Measurements from ENCODE around the gene NAA38.

NAA38 gene

GRCh38 chr17:7857713-7858521 lies 558 bp upstream of the NAA38 start, which contains the start of gene CYB5D1:
Gene CYB5D1 (plus strand): TSS chr17:7858003. CDS start chr17:7858135, 132 bp downstream.
- Histone ChIP-seq H3K27ac (ENCODE audit: low read depth, low read length, severe bottlenecking) (peak within 1 kb of the TSS; percentile 97), H3K4me3 (ENCODE audit: extremely low read depth, insufficient read depth, low read length, poor library complexity, severe bottlenecking) (peak within 1 kb of the TSS; percentile 68), H3K4me1 (ENCODE audit: control insufficient read depth, insufficient read depth, low read length, poor library complexity, severe bottlenecking) (peaks cover 34% of the 10 kb centered on the region), H3K9me3 (ENCODE audit: control insufficient read depth, low read length) (no peaks in the 10 kb centered on the region), H3K36me3 (ENCODE audit: control insufficient read depth, insufficient read depth, low read length) (peaks cover 50% of the 10 kb centered on the region)
- 2% methylated on average over 43 to 46 of the region's 48 CpGs for WGBS, 2 experiments (ENCODE audit: insufficient coverage in 2 of 2)

GRCh38 chr17:7856011-7856810 lies 1.1 kb downstream of the NAA38 start:
- Histone ChIP-seq H3K4me3 (ENCODE audit: extremely low read depth, insufficient read depth, low read length, poor library complexity, severe bottlenecking) (peak overlapping the region; percentile 68), H3K27ac (ENCODE audit: low read depth, low read length, severe bottlenecking) (peak overlapping the region; percentile 97), H3K4me1 (ENCODE audit: control insufficient read depth, insufficient read depth, low read length, poor library complexity, severe bottlenecking) (peaks cover 38% of the 10 kb centered on the region), H3K9me3 (ENCODE audit: control insufficient read depth, low read length) (no peaks in the 10 kb centered on the region), H3K36me3 (ENCODE audit: control insufficient read depth, insufficient read depth, low read length) (peaks cover 54% of the 10 kb centered on the region)
- WGBS, 2 experiments (ENCODE audit: insufficient coverage in 2 of 2), result 7% methylated on average over 18 to 22 of the region's 29 CpGs

GRCh38 chr17:7855660-7856010 lies 1.7 kb downstream of the NAA38 start:
- H3K27ac ChIP-seq (ENCODE audit: low read depth, low read length, severe bottlenecking), result peak overlapping the region; percentile 97
- peak overlapping the region; percentile 68 for H3K4me3 ChIP-seq (ENCODE audit: extremely low read depth, insufficient read depth, low read length, poor library complexity, severe bottlenecking)
- peaks cover 54% of the 10 kb centered on the region for H3K36me3 ChIP-seq (ENCODE audit: control insufficient read depth, insufficient read depth, low read length)
- peaks cover 38% of the 10 kb centered on the region for H3K4me1 ChIP-seq (ENCODE audit: control insufficient read depth, insufficient read depth, low read length, poor library complexity, severe bottlenecking)
- H3K9me3 ChIP-seq (ENCODE audit: control insufficient read depth, low read length), result no peaks in the 10 kb centered on the region
- WGBS, 2 experiments (ENCODE audit: insufficient coverage in 2 of 2), result 0 to 6% methylated on average over 6 to 11 of the region's 15 CpGs

DNA sequence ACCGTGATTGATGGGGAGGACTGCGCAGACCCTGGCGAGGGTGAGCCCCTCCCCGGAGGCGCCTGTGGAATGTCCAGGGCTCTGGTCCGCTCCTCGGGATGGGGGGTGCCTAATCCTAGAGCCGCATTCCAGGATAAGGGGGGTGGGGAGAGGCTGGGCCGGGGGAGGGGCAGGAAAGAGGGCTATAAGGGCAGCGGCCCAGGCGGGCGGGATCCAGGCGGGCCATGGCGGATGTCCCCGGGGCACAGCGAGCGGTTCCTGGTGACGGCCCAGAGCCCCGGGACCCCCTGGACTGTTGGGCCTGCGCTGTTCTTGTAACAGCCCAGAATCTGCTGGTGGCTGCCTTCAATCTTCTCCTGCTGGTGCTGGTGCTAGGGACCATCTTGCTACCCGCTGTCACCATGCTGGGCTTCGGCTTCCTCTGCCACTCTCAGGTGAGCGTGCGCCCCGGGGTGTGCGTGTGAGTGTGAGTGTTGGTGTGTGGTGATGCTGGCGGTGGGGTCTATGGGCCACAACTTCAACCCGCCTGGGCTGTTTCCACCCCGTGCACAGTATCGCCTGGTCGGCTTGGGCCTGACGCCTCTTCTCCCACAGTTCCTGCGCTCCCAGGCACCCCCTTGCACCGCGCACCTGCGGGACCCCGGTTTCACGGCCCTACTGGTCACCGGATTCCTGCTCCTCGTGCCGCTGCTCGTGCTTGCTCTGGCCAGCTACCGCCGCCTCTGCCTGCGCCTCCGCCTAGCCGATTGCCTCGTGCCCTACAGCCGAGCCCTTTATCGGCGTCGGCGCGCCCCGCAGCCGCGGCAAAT lies 2.3 kb downstream of the NAA38 start, which contains the start of gene TMEM88:
TMEM88 (plus strand) TSS at position 216 of the 809 bp plus-strand sequence; CDS start at position 225, 9 bp downstream.
- peaks cover 56% of the 10 kb centered on the region for H3K36me3 ChIP-seq (ENCODE audit: control insufficient read depth, insufficient read depth, low read length)
- peak within 1 kb of the TSS; percentile 68 for H3K4me3 ChIP-seq (ENCODE audit: extremely low read depth, insufficient read depth, low read length, poor library complexity, severe bottlenecking)
- no peaks in the 10 kb centered on the region for H3K9me3 ChIP-seq (ENCODE audit: control insufficient read depth, low read length)
- 2 to 3% methylated on average over 40 to 50 of the region's 57 CpGs for WGBS, 2 experiments (ENCODE audit: insufficient coverage in 2 of 2)
- peaks cover 38% of the 10 kb centered on the region for H3K4me1 ChIP-seq (ENCODE audit: control insufficient read depth, insufficient read depth, low read length, poor library complexity, severe bottlenecking)
- peak within 1 kb of the TSS; percentile 97 for H3K27ac ChIP-seq (ENCODE audit: low read depth, low read length, severe bottlenecking)

- Histone ChIP-seq H3K4me1 (ENCODE audit: control insufficient read depth, insufficient read depth, low read length, poor library complexity, severe bottlenecking) (peaks cover 38% of the 10 kb centered on the region), H3K27ac (ENCODE audit: low read depth, low read length, severe bottlenecking) (peak overlapping the region; percentile 78), H3K4me3 (ENCODE audit: extremely low read depth, insufficient read depth, low read length, poor library complexity, severe bottlenecking) (peak overlapping the region; percentile 68), H3K36me3 (ENCODE audit: control insufficient read depth, insufficient read depth, low read length) (peaks cover 57% of the 10 kb centered on the region), H3K9me3 (ENCODE audit: control insufficient read depth, low read length) (no peaks in the 10 kb centered on the region)
- 23 to 25% methylated on average over 17 of the region's 31 CpGs for WGBS, 2 experiments (ENCODE audit: insufficient coverage in 2 of 2)
Observed at GRCh38 chr17:7854078-7854777, 3.1 kb downstream of the NAA38 start.

DNA sequence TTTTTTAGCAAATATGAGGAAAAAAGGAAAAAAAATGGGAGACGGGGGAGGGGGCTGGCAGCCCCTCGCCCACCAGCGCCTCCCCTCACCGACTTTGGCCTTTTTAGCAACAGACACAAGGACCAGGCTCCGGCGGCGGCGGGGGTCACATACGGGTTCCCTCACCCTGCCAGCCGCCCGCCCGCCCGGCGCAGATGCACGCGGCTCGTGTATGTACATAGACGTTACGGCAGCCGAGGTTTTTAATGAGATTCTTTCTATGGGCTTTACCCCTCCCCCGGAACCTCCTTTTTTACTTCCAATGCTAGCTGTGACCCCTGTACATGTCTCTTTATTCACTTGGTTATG lies 3.7 kb downstream of the NAA38 start:
- peaks cover 33% of the 10 kb centered on the region for H3K4me1 ChIP-seq (ENCODE audit: control insufficient read depth, insufficient read depth, low read length, poor library complexity, severe bottlenecking)
- no peak overlapping the region for H3K4me3 ChIP-seq (ENCODE audit: extremely low read depth, insufficient read depth, low read length, poor library complexity, severe bottlenecking)
- peak overlapping the region; percentile 59 for H3K27ac ChIP-seq (ENCODE audit: low read depth, low read length, severe bottlenecking)
- peaks cover 57% of the 10 kb centered on the region for H3K36me3 ChIP-seq (ENCODE audit: control insufficient read depth, insufficient read depth, low read length)
- WGBS, 2 experiments (ENCODE audit: insufficient coverage in 2 of 2), result 55 to 85% methylated on average over 11 to 18 of the region's 21 CpGs
- H3K9me3 ChIP-seq (ENCODE audit: control insufficient read depth, low read length), result no peaks in the 10 kb centered on the region

DNA sequence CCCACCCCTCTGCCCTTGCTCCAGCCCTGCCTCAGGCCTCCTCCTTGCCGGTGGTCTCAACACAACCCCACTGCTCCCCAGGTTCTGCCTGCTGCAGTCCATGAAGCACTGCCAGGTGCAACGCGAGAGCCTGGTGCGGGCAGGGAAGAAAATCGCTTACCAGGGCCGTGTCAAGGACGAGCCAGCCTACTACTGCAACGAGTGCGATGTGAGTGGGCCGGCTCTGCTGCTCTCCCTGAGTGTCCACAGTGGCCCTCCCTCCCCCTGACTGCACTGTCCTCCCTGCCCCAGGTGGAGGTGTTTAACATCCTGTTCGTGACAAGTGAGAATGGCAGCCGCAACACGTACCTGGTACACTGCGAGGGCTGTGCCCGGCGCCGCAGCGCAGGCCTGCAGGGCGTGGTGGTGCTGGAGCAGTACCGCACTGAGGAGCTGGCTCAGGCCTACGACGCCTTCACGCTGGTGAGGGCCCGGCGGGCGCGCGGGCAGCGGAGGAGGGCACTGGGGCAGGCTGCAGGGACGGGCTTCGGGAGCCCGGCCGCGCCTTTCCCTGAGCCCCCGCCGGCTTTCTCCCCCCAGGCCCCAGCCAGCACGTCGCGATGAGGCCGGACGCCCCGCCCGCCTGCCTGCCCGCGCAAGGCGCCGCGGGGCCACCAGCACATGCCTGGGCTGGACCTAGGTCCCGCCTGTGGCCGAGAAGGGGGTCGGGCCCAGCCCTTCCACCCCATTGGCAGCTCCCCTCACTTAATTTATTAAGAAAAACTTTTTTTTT lies 4.3 kb downstream of the NAA38 start:
- H3K27ac ChIP-seq (ENCODE audit: low read depth, low read length, severe bottlenecking), result no peak overlapping the region
- WGBS, 2 experiments (ENCODE audit: insufficient coverage in 2 of 2), result 82 to 84% methylated on average over 32 to 43 of the region's 51 CpGs
- H3K9me3 ChIP-seq (ENCODE audit: control insufficient read depth, low read length), result no peaks in the 10 kb centered on the region
- H3K4me3 ChIP-seq (ENCODE audit: extremely low read depth, insufficient read depth, low read length, poor library complexity, severe bottlenecking), result no peak overlapping the region
- peaks cover 60% of the 10 kb centered on the region for H3K36me3 ChIP-seq (ENCODE audit: control insufficient read depth, insufficient read depth, low read length)
- peaks cover 32% of the 10 kb centered on the region for H3K4me1 ChIP-seq (ENCODE audit: control insufficient read depth, insufficient read depth, low read length, poor library complexity, severe bottlenecking)

DNA sequence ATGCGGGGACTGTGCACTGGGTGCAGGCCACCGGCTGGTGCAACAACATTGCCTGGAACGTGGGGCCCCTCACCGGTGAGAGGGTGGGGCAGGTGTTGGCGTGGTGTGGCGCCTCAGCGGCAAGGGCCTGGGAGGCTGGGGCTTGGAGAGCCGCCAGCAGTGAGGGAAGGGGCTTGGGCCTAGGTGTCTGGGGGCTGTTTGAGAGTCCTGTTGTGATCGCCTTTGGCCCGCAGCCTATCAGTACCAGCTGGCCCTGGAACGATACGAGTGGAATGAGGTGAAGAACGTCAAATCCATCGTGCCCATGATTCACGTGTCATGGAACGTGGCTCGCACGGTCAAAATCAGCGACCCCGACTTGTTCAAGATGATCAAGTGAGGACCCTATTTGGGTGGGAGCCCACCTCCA lies 5.1 kb downstream of the NAA38 start:
- H3K4me3 ChIP-seq (ENCODE audit: extremely low read depth, insufficient read depth, low read length, poor library complexity, severe bottlenecking), result no peak overlapping the region
- H3K36me3 ChIP-seq (ENCODE audit: control insufficient read depth, insufficient read depth, low read length), result peaks cover 68% of the 10 kb centered on the region
- 87% methylated on average over 17 to 20 of the region's 20 CpGs for WGBS, 2 experiments (ENCODE audit: insufficient coverage in 2 of 2)
- no peak overlapping the region for H3K27ac ChIP-seq (ENCODE audit: low read depth, low read length, severe bottlenecking)
- peaks cover 32% of the 10 kb centered on the region for H3K4me1 ChIP-seq (ENCODE audit: control insufficient read depth, insufficient read depth, low read length, poor library complexity, severe bottlenecking)
- no peaks in the 10 kb centered on the region for H3K9me3 ChIP-seq (ENCODE audit: control insufficient read depth, low read length)

DNA sequence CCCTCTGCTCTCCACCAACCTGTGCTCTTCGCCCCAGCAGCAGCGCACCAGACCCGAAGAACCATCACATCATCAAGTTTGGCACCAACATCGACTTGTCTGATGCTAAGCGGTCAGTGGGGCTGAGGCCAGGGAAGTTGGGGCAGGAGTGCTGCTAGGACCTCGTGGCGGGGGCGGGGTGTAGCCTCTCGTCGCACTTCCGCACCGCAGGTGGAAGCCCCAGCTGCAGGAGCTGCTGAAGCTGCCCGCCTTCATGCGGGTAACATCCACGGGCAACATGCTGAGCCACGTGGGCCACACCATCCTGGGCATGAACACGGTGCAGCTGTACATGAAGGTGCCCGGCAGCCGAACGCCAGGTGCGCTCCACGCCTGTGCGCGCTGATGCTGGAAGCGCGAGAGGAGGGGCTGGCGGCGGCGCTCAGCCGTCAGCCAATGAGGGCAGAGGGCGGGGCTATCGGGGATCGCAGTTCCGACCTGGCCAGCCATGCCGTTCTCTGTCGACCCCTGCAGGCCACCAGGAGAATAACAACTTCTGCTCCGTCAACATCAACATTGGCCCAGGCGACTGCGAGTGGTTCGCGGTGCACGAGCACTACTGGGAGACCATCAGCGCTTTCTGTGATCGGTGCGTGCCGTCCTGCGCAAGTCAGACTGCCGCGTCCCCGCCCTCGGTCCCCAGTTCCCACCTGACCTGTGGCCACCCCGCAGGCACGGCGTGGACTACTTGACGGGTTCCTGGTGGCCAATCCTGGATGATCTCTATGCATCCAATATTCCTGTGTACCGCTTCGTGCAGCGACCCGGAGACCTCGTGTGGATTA lies 5.7 kb downstream of the NAA38 start:
- Histone ChIP-seq H3K27ac (ENCODE audit: low read depth, low read length, severe bottlenecking) (no peak overlapping the region), H3K4me3 (ENCODE audit: extremely low read depth, insufficient read depth, low read length, poor library complexity, severe bottlenecking) (no peak overlapping the region), H3K36me3 (ENCODE audit: control insufficient read depth, insufficient read depth, low read length) (peaks cover 74% of the 10 kb centered on the region), H3K9me3 (ENCODE audit: control insufficient read depth, low read length) (no peaks in the 10 kb centered on the region), H3K4me1 (ENCODE audit: control insufficient read depth, insufficient read depth, low read length, poor library complexity, severe bottlenecking) (peaks cover 32% of the 10 kb centered on the region)
- WGBS, 2 experiments (ENCODE audit: insufficient coverage in 2 of 2), result 22 to 28% methylated on average over 49 to 59 of the region's 60 CpGs

All from mesodermal cell (in vitro differentiated cells).